KMS-11 (cell line): ENCODE results near the gene FOXD2.

ENCODE experiments used
- H2AFZ ChIP-seq: fragments of 200-600 bp; sonication (generic); 2 replicates; pipeline ENCODE4 v1.6.1; 2016; ENCODE audit warnings: antibody characterized with exemption, mixed run types, low read depth
- H3K27ac ChIP-seq: fragments of 200-600 bp; sonication (generic); 2 replicates; pipeline ENCODE4 v1.6.1; 2016; ENCODE audit warnings: mild to moderate bottlenecking, mixed run types
- H3K27me3 ChIP-seq: fragments of 200-600 bp; sonication (generic); 2 replicates; pipeline ENCODE4 v1.6.1; 2017; ENCODE audit warnings: mild to moderate bottlenecking, low read depth, mixed run types, moderate library complexity; ENCODE audit not compliant: insufficient read depth
- H3K36me3 ChIP-seq: fragments of 200-600 bp; sonication (generic); 2 replicates; pipeline ENCODE4 v1.6.1; 2017; ENCODE audit warnings: mild to moderate bottlenecking, mixed run types; ENCODE audit not compliant: insufficient read depth
- H3K4me1 ChIP-seq: fragments of 200-600 bp; sonication (generic); 2 replicates; pipeline ENCODE4 v1.6.1; 2016; ENCODE audit warnings: mild to moderate bottlenecking, low read depth, mixed run types; ENCODE audit not compliant: poor library complexity, severe bottlenecking
- H3K4me2 ChIP-seq: fragments of 200-600 bp; sonication (generic); 2 replicates; pipeline ENCODE4 v1.7.0; 2016; ENCODE audit warnings: mild to moderate bottlenecking, mixed run types
- H3K4me3 ChIP-seq: fragments of 200-600 bp; sonication (generic); IDR thresholded peaks from 2 replicates; pipeline ENCODE4 v1.6.1; 2017; ENCODE audit warnings: low read depth, low read length, mixed read lengths; ENCODE audit not compliant: insufficient read depth
- H3K79me2 ChIP-seq: fragments of 200-600 bp; sonication (generic); 2 replicates; pipeline ENCODE4 v1.6.1; 2016; ENCODE audit warnings: low read depth, mixed run types; ENCODE audit not compliant: insufficient read depth
- H3K9ac ChIP-seq: fragments of 200-600 bp; sonication (generic); 2 replicates; pipeline ENCODE4 v1.6.1; 2016; ENCODE audit warnings: mild to moderate bottlenecking, mixed run types
- H4K20me1 ChIP-seq: fragments of 200-600 bp; sonication (generic); 2 replicates; pipeline ENCODE4 v1.6.1; 2016; ENCODE audit warnings: mild to moderate bottlenecking, mixed run types; ENCODE audit not compliant: insufficient read depth
- TF ChIP-seq, protein P1 (sequence below): fragments of 200-600 bp; sonication (generic); conservative IDR thresholded peaks from 2 replicates; pipeline ENCODE4 v1.6.1; 2017; ENCODE audit warnings: low read depth, mild to moderate bottlenecking, antibody characterized with exemption, low read length, moderate library complexity, mixed read lengths

Gene FOXD2

DNA sequence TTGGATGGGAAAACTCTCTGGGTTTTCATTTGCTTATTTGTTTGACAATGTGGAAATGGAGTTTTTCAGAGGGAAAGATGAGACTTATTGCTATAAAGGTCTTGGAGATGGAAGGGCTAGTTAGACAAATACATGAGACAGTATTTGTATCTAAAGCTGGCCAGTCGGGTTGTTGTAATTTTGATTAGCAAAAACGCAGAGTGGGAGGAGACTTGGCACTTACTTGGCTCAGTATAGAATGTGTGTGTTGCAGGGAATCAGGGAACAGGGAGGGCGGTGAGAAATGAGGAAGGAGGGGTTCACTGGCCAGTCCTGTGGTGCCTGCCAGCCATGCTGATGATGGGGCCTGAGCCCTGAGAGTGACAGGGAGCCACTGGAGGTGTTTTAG is 27.8 kb upstream of the FOXD2 start:
- H3K36me3 ChIP-seq: no peaks in the 10 kb centered on the region
- TF ChIP-seq, protein P1, sequence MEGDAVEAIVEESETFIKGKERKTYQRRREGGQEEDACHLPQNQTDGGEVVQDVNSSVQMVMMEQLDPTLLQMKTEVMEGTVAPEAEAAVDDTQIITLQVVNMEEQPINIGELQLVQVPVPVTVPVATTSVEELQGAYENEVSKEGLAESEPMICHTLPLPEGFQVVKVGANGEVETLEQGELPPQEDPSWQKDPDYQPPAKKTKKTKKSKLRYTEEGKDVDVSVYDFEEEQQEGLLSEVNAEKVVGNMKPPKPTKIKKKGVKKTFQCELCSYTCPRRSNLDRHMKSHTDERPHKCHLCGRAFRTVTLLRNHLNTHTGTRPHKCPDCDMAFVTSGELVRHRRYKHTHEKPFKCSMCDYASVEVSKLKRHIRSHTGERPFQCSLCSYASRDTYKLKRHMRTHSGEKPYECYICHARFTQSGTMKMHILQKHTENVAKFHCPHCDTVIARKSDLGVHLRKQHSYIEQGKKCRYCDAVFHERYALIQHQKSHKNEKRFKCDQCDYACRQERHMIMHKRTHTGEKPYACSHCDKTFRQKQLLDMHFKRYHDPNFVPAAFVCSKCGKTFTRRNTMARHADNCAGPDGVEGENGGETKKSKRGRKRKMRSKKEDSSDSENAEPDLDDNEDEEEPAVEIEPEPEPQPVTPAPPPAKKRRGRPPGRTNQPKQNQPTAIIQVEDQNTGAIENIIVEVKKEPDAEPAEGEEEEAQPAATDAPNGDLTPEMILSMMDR: no peak

GRCh38 chr1:47411436-47411835 is 26.4 kb upstream of the FOXD2 start:
- Histone ChIP-seq H3K79me2 (no peaks in the 10 kb centered on the region), H3K36me3 (no peaks in the 10 kb centered on the region), H3K9ac (no peak overlapping the region), H3K27me3 (no peaks in the 10 kb centered on the region), H3K4me1 (no peaks in the 10 kb centered on the region), H3K27ac (no peak overlapping the region), H3K4me2 (no peak overlapping the region), H3K4me3 (no peak overlapping the region), H2AFZ (no peak overlapping the region), H4K20me1 (no peaks in the 10 kb centered on the region)
- TF ChIP-seq, protein P1: no peak

More for the DNA sequence above, 27.8 kb upstream of the FOXD2 start:
- no peaks in the 10 kb centered on the region for H4K20me1 ChIP-seq
- no peak overlapping the region for H3K9ac ChIP-seq
- no peaks in the 10 kb centered on the region for H3K79me2 ChIP-seq
- H3K4me3 ChIP-seq: no peak overlapping the region
- H3K4me1 ChIP-seq: no peaks in the 10 kb centered on the region
- H2AFZ ChIP-seq: no peak overlapping the region
- H3K4me2 ChIP-seq: no peak overlapping the region
- no peaks in the 10 kb centered on the region for H3K27me3 ChIP-seq
- H3K27ac ChIP-seq: no peak overlapping the region

DNA sequence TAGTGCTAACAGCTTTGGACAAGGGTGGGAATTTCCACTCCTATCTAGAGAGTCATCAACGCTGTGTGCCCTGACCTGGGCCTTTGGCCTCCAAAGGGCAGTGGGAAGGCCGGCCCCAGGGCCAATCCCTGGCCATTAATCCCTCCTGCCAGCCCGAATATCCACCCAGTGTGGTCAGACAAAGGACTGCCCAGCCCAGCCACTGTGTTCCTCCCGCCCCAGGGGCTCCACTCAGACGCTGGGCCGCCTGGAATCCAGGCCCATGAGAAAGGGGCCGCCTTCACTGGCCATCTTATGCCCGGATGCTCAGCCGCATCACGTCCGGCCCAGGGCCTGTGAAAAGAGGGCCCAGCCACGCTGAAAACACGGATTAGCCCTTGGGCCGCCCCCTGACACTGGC is 25.4 kb upstream of the FOXD2 start:
- no peak overlapping the region for H2AFZ ChIP-seq
- no peak overlapping the region for H3K27ac ChIP-seq
- H3K9ac ChIP-seq: no peak overlapping the region
- H3K4me1 ChIP-seq: no peaks in the 10 kb centered on the region
- H3K4me3 ChIP-seq: no peak overlapping the region
- no peaks in the 10 kb centered on the region for H3K27me3 ChIP-seq
- no peak overlapping the region for H3K4me2 ChIP-seq
- TF ChIP-seq, protein P1: no peak
- no peaks in the 10 kb centered on the region for H3K36me3 ChIP-seq
- H4K20me1 ChIP-seq: no peaks in the 10 kb centered on the region
- no peaks in the 10 kb centered on the region for H3K79me2 ChIP-seq

DNA sequence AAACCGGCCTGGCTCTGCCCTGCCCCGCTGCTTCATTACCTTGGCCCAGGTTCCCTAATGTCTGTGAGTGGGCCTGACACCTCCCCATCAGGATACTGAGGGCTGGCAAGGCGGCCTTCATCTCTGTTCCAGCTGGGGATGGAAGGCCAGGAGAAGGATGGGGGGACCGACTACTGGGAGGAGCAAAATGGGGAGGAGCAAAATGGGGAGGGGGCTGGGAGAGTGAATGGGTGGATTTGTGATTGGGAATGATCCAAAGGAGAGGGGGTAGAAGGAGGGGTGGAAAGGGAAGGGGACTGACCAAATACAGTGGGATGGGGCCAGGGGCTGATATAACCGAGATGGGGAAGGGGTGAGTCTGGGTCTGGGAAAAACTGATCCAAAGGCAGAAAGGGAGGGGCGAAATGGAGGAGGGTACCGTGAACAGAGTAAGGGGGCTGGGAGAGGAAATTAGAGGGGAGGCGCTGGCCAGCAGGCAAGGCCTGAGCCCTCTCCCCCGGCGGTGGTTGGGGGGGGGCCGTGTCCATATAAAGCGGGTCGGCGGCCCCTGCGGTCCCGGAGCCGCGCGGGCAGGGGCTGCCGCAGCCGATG is 22.0 kb upstream of the FOXD2 start, which contains the start of gene FOXE3:
Gene FOXE3 (plus strand): TSS at position 558 of the 591 bp plus-strand sequence. CDS start 31 bp downstream, at position 589.
- no peak within 1 kb of the TSS for H3K4me2 ChIP-seq
- H3K79me2 ChIP-seq: no peaks in the 10 kb centered on the region
- no peak within 1 kb of the TSS for H3K4me3 ChIP-seq
- no peak within 1 kb of the TSS for H2AFZ ChIP-seq
- no peaks in the 10 kb centered on the region for H3K27me3 ChIP-seq
- no peaks in the 10 kb centered on the region for H4K20me1 ChIP-seq
- no peak within 1 kb of the TSS for H3K27ac ChIP-seq
- H3K9ac ChIP-seq: no peak within 1 kb of the TSS
- TF ChIP-seq, protein P1: no peak
- H3K36me3 ChIP-seq: no peaks in the 10 kb centered on the region
- H3K4me1 ChIP-seq: no peaks in the 10 kb centered on the region
